ENCODE results near the gene AMDHD2.
A peak's percentile ranks its signal among the peaks of the same experiment; 100 is the strongest.
"Not testable (repeated sequence)": the region's sequence is repeated elsewhere in the genome, so short reads cannot be mapped to it uniquely, and the experiment has no call there.

The AMDHD2 gene, protein sequence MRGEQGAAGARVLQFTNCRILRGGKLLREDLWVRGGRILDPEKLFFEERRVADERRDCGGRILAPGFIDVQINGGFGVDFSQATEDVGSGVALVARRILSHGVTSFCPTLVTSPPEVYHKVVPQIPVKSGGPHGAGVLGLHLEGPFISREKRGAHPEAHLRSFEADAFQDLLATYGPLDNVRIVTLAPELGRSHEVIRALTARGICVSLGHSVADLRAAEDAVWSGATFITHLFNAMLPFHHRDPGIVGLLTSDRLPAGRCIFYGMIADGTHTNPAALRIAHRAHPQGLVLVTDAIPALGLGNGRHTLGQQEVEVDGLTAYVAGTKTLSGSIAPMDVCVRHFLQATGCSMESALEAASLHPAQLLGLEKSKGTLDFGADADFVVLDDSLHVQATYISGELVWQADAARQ

DNA sequence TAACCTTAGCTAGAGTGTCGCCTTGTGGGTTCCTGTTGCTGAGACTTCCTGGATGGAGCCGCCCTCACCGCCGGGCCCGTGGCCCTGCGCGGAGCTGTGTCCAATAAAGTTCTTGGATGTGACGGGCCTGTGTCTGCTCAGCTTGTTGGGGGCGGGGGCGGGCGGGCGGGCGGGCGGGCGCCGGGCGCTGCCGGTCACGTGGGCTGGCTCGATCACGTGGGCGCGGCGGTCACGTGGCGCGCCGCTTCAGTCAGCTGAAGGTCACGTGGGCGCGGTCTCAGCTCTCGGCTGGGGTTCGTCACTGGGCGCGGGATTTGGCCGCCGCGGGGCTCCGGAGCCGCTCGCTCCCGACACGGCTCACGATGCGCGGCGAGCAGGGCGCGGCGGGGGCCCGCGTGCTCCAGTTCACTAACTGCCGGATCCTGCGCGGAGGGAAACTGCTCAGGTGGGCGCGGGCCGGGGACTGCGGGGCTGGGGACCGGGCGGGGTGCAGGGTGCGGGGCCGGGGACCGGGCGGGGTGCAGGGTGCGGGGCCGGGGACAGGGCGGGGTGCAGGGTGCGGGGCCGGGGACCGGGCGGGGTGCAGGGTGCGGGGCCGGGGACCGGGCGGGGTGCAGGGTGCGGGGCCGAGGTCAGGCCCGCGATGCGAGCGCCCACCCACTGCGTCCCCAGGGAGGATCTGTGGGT, at the start of gene AMDHD2:
Gene AMDHD2 (plus strand): TSS at position 275 of the 687 bp plus-strand sequence. CDS start 88 bp downstream, at position 363.
- in situ Hi-C loops (cut with MboI; ENCODE audit: low pct_unique_long_range_greater_than_20kb, low sequenced_read_pairs): no loop called here
- DNase-seq: peak; percentile 86

- no peak for DNase-seq
These were observed 49.6 kb upstream of the AMDHD2 start for GRCh38 chr16:2470603-2471015.

GRCh38 chr16:2471016-2471652, 49.0 kb upstream of the AMDHD2 start, which contains the start of gene NTN3:
Gene NTN3, plus strand, starts transcription at chr16:2471297. Its CDS starts 405 bp downstream, at chr16:2471702.
- DNase-seq: no peak
- in situ Hi-C loops (cut with MboI; ENCODE audit: low pct_unique_long_range_greater_than_20kb, low sequenced_read_pairs): no loop called here

More at GRCh38 chr16:2470603-2471015, 49.6 kb upstream of the AMDHD2 start:
- in situ Hi-C loops (cut with MboI; ENCODE audit: low pct_unique_long_range_greater_than_20kb, low sequenced_read_pairs): no loop called here

GRCh38 chr16:2471653-2472487, 48.3 kb upstream of the AMDHD2 start:
- DNase-seq: no peak
- in situ Hi-C loops (cut with MboI; ENCODE audit: low pct_unique_long_range_greater_than_20kb, low sequenced_read_pairs): no loop called here

DNA sequence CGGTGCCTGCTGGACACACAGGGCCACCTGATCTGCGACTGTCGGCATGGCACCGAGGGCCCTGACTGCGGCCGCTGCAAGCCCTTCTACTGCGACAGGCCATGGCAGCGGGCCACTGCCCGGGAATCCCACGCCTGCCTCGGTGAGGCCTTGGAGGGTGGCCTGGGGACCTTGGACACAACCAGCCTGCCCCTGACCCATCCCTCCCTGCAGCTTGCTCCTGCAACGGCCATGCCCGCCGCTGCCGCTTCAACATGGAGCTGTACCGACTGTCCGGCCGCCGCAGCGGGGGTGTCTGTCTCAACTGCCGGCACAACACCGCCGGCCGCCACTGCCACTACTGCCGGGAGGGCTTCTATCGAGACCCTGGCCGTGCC, 47.7 kb upstream of the AMDHD2 start:
- in situ Hi-C loops (cut with MboI; ENCODE audit: low pct_unique_long_range_greater_than_20kb, low sequenced_read_pairs): no loop called here
- no peak for DNase-seq

DNA sequence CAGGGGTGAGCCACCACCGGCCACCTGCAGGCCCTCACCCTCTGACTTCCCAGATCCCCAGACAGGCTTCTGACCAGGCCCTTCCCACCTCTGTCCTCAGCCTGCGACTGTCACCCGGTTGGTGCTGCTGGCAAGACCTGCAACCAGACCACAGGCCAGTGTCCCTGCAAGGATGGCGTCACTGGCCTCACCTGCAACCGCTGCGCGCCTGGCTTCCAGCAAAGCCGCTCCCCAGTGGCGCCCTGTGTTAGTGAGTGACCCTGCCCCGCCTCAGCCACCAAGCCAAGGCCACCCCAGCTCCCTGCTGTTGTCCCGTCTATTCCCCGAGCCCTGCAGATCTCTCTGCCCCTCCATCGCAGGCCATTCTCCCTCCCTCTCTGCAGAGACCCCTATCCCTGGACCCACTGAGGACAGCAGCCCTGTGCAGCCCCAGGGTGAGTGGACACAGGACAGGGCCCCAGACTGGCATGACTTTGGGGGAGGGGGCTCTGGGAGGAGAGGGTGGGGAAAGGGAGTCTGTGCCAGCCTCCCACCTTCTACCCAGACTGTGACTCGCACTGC, 47.2 kb upstream of the AMDHD2 start:
- DNase-seq: no peak
- in situ Hi-C loops (cut with MboI; ENCODE audit: low pct_unique_long_range_greater_than_20kb, low sequenced_read_pairs): no loop called here

GRCh38 chr16:2473446-2473926, 46.7 kb upstream of the AMDHD2 start:
- DNase-seq: no peak
- in situ Hi-C loops (cut with MboI; ENCODE audit: low pct_unique_long_range_greater_than_20kb, low sequenced_read_pairs): no loop called here

- in situ Hi-C loops (cut with MboI; ENCODE audit: low pct_unique_long_range_greater_than_20kb, low sequenced_read_pairs): no loop called here
- DNase-seq: peak; percentile 64
These were observed 45.9 kb upstream of the AMDHD2 start for GRCh38 chr16:2473999-2474876.

DNA sequence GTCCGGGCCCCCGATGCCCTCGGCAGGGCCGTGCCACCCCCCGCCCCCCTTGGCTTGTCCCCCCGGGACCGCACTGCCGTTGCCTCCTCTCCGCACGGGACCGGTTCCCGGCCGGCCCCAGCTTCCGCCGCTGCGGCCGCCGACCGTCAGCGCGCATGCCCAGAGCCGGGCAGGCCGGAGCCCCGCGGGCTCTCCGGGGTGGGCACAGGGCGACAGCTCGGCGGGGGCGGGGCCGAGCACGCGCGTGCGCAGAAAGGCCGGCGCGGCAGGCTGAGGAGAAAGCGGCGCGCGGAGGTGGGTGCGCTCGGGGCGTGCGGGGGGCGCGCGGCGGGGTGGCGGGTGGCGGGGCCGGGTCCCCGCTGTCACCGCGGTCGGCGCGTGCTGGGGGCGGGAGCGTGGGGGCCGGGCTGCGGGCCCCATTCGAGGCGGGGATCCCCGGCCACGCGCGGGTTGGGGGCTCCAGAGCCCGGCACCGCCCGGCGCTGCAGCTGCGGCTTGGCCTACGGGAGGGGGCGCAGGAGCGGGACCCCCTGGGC, 45.2 kb upstream of the AMDHD2 start, which contains the start of gene TBC1D24:
Gene TBC1D24 (plus strand): TSS at position 251 of the 536 bp plus-strand sequence. CDS start 21,022 bp downstream, outside the sequence.
- in situ Hi-C loops (cut with MboI; ENCODE audit: low pct_unique_long_range_greater_than_20kb, low sequenced_read_pairs): no loop called here
- DNase-seq: peak; percentile 78

DNA sequence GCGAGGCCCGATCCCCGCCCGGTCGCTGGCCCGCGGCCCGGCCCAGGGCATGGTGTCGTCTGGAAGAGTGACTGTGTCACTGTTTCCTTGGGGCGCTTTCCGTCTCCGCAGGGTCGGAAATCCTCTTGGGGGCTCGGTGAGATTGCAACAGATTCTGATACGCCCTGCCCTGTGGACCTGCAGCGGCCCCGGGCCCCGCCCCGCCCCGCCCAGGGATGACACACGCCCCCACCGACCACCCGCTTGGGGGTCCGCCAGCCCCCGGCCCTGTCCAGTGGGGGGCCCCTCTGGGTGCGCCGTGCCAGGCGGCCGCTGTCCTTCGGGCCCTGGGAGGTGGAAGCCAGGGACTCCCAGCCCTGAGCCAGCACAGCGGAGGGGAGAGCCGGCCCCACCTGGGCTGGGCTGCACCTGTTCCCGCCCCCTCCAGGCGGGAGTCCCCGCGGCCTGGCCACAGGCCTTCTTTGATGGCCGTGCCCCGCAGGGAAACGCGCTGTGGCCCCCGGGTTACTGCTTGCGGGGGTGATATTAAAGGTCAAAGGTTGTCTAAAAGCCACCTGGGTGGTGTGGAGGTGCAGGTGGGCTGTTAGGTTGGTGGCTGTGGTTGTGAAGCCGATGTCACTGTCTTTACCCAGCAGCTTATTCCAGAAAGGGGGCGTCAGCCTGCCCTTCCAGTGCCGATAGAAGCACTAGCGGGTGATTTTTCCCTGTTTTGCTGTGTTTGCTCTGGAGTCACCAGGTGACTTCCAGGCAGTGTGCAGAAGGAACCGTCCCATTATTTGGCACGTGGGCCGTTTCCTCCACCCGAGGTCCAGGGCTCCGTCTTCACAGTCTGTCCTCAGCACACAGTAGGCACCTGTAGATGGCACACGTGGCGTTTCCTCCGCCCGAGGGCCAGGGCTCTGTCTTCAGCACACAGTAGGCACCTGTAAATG, 44.5 kb upstream of the AMDHD2 start:
- no peak for DNase-seq
- in situ Hi-C loops (cut with MboI; ENCODE audit: low pct_unique_long_range_greater_than_20kb, low sequenced_read_pairs): no loop called here

DNA sequence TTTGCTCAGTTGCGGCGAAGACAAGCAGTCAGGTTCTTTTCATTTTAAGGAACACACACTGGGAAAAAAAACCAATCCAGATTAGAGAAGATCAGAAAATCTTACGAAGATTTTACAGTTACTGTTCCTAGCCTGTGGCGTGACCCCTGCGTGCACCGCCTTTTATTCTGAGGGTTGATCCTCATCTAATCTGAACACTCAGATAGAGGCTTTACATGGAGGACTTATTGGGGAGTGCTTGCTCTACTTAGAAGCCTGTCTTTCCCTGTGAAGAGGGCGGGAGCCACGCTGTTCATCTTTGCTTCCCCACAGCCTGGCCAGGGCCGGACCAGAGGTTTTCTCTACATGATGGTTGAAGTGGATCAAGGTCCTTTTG, 43.8 kb upstream of the AMDHD2 start:
- in situ Hi-C loops (cut with MboI; ENCODE audit: low pct_unique_long_range_greater_than_20kb, low sequenced_read_pairs): no loop called here

GRCh38 chr16:2476741-2477140, 43.4 kb upstream of the AMDHD2 start:
- DNase-seq: no peak
- in situ Hi-C loops (cut with MboI; ENCODE audit: low pct_unique_long_range_greater_than_20kb, low sequenced_read_pairs): no loop called here

More for the DNA sequence above, 43.8 kb upstream of the AMDHD2 start:
- no peak for DNase-seq

- no peak for DNase-seq
- in situ Hi-C loops (cut with MboI; ENCODE audit: low pct_unique_long_range_greater_than_20kb, low sequenced_read_pairs): no loop called here
These were observed 42.8 kb upstream of the AMDHD2 start for GRCh38 chr16:2477327-2477726.

GRCh38 chr16:2478279-2478678, 41.9 kb upstream of the AMDHD2 start:
- DNase-seq: no peak

DNA sequence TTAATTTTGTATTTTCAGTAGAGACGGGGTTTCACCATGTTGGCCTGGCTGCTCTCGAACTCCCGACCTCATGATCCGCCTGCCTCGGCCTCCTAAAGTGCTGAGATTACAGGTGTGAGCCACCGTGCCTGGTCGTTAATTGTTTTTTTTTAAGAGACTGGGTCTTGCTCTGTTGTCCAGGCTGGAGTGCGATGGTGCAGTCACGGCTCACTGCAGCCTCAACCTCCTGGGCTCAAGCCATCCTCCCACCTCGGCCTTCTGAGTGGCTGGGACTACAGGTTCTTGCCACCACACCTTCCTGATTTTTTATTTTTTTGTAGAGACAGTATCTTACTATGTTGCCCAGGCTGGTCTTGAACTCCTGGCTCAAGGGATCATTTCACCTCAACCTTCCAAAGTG, 40.2 kb upstream of the AMDHD2 start:
- in situ Hi-C loops (cut with MboI; ENCODE audit: low pct_unique_long_range_greater_than_20kb, low sequenced_read_pairs); DNase-seq: not testable (repeated sequence)

More at GRCh38 chr16:2478279-2478678, 41.9 kb upstream of the AMDHD2 start:
- in situ Hi-C loops (cut with MboI; ENCODE audit: low pct_unique_long_range_greater_than_20kb, low sequenced_read_pairs): no loop called here

DNA sequence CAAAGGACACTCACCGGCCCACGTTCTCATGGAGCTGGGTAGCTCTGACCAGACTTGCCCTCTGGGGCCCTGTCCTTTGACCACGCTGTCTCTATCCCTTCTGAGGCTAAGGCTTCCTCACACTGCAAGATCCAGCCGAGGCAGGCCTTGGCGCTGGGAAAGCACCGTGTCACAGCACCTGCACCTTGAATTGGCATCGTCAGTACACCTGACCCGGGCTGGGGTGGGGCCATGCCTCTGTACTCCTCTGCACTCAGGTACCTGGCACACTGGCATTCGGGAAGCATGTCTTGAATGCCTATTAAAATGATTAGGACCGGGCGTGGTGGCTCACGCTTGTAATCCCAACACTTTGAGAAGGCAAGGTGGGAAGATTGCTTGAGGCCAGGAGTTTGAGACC, 39.2 kb upstream of the AMDHD2 start:
- no peak for DNase-seq
- in situ Hi-C loops (cut with MboI; ENCODE audit: low pct_unique_long_range_greater_than_20kb, low sequenced_read_pairs): no loop called here

Data from KBM-7 (cell line).